GM21723 (cell line): ENCODE data around the gene MFAP2.

Source experiments
- ATAC-seq: cut with Tn5 transposase; IDR thresholded peaks from one replicate; pipeline ENCODE4 v1.9.1; 2021; ENCODE audit warnings: mild to moderate bottlenecking, moderate library complexity; ENCODE audit not compliant: unreplicated experiment

MFAP2 gene

GRCh38 chr1:17008208-17008855 lies 27.9 kb upstream of the MFAP2 start:
- no peak for ATAC-seq

- ATAC-seq = no peak
Observed at GRCh38 chr1:17007121-17007520, 26.7 kb upstream of the MFAP2 start.

GRCh38 chr1:17005365-17005740 lies 24.9 kb upstream of the MFAP2 start:
- no peak for ATAC-seq

GRCh38 chr1:17004466-17005364 lies 24.3 kb upstream of the MFAP2 start:
- no peak for ATAC-seq

- no peak for ATAC-seq
Observed at GRCh38 chr1:17002524-17002902, 22.1 kb upstream of the MFAP2 start.

GRCh38 chr1:17001760-17002523 lies 21.5 kb upstream of the MFAP2 start:
- no peak for ATAC-seq

GRCh38 chr1:16999863-17000262 lies 19.4 kb upstream of the MFAP2 start:
- ATAC-seq = no peak

GRCh38 chr1:16998589-16998988 lies 18.2 kb upstream of the MFAP2 start:
- ATAC-seq = no peak

- ATAC-seq = no peak
Observed at GRCh38 chr1:16996845-16997244, 16.4 kb upstream of the MFAP2 start.

- no peak for ATAC-seq
Observed at GRCh38 chr1:16993521-16994038, 13.2 kb upstream of the MFAP2 start.

- ATAC-seq = no peak
Observed at GRCh38 chr1:16992675-16993074, 12.3 kb upstream of the MFAP2 start.

- no peak for ATAC-seq
Observed at GRCh38 chr1:16992102-16992501, 11.7 kb upstream of the MFAP2 start.

GRCh38 chr1:16991571-16991970 lies 11.2 kb upstream of the MFAP2 start:
- ATAC-seq = no peak

GRCh38 chr1:16989676-16990391 lies 9.4 kb upstream of the MFAP2 start:
- ATAC-seq = no peak

GRCh38 chr1:16988210-16988609 lies 7.8 kb upstream of the MFAP2 start:
- ATAC-seq = no peak

GRCh38 chr1:16986962-16987361 lies 6.5 kb upstream of the MFAP2 start:
- no peak for ATAC-seq

GRCh38 chr1:16986560-16986959 lies 6.1 kb upstream of the MFAP2 start:
- no peak for ATAC-seq

- ATAC-seq = no peak
Observed at GRCh38 chr1:16986113-16986512, 5.7 kb upstream of the MFAP2 start.

- no peak for ATAC-seq
Observed at GRCh38 chr1:16984717-16985116, 4.3 kb upstream of the MFAP2 start.

GRCh38 chr1:16983649-16984048 lies 3.2 kb upstream of the MFAP2 start:
- ATAC-seq = no peak

- no peak for ATAC-seq
Observed at GRCh38 chr1:16982902-16983301, 2.5 kb upstream of the MFAP2 start.
